GM12878 (cell line): ENCODE data around the gene TMSB15B. TPM values are rescaled to one million over a fixed set of nuclear protein-coding genes. Genes with fewer than 3 reads are reported as not detected.

Source experiments
- ATAC-seq: fragments of 200-7000 bp; cut with Tn5 transposase; 3 replicates; pipeline ENCODE4 v1.9.1; 2020; ENCODE audit warnings: mild to moderate bottlenecking, moderate library complexity
- BruUV-seq: library from RNA; stranded (reverse); fragments of 400-500 nt; replicated peaks from 2 replicates; lab custom pipeline; 2021; lab: Mats Ljungman, UMichigan
- CTCF ChIA-PET: fragments of 300-600 bp; sonication (Branson Sonifier 250); formaldehyde crosslinking; extraction: SDS; loops from one replicate; lab custom pipeline; 2021; ENCODE audit warnings: inconsistent platforms; lab: Yijun Ruan, JAX
- POLR2A ChIA-PET: fragments of 350-600 bp; formaldehyde crosslinking; extraction: SDS; loops from one replicate; lab custom pipeline; 2021; ENCODE audit warnings: inconsistent platforms; lab: Charles Lee
- RAD21 ChIA-PET: fragments of 300-600 bp; sonication (Branson Sonifier 250); formaldehyde crosslinking; loops from one replicate; lab custom pipeline; 2023; ENCODE audit warnings: antibody characterized with exemption; ENCODE audit not compliant: unreplicated experiment; lab: Charles Lee
- SMC1A ChIA-PET: fragments of 300-600 bp; sonication (Branson Sonifier 250); formaldehyde crosslinking; loops from one replicate; lab custom pipeline; 2023; ENCODE audit not compliant: unreplicated experiment, uncharacterized antibody; lab: Charles Lee
- DNase-seq: peaks from one replicate; pipeline ENCODE4 v3.0.0-alpha.2; 2011; ENCODE audit warnings: low read depth, low spot score
- FAIRE-seq: peaks from 3 replicates; lab custom pipeline; 2011; peaks lifted over from hg19 to GRCh38; lab: Jason Lieb, UNC
- H2AFZ ChIP-seq: 2 replicates; pipeline ENCODE4 v1.6.0; 2011; ENCODE audit warnings: low read depth, low read length, control low read depth; ENCODE audit not compliant: control insufficient read depth
- H3K27ac ChIP-seq: 2 replicates; pipeline ENCODE4 v1.5.1; 2011; ENCODE audit warnings: control low read depth; ENCODE audit not compliant: control insufficient read depth, insufficient read depth
- H3K27me3 ChIP-seq, 2 experiments: replicated peaks in 1 of 2; 2 replicates each; pipeline versions ENCODE4 v1.6.0 to v1.6.1; 2011; ENCODE audit warnings: low read length in 1 of 2; ENCODE audit not compliant: control insufficient read depth in 2 of 2, insufficient read depth in 2 of 2
- H3K36me3 ChIP-seq, 2 experiments: 2 replicates each; pipeline ENCODE4 v1.5.1; 2011; ENCODE audit warnings: low read length in 1 of 2; ENCODE audit not compliant: control insufficient read depth in 2 of 2, insufficient read depth in 2 of 2
- H3K4me1 ChIP-seq: 2 replicates; pipeline ENCODE4 v1.6.1; 2011; ENCODE audit warnings: mild to moderate bottlenecking, low read length, moderate library complexity, mixed read lengths; ENCODE audit not compliant: control insufficient read depth, insufficient read depth
- H3K4me2 ChIP-seq: 2 replicates; pipeline ENCODE4 v1.6.0; 2011; ENCODE audit warnings: control low read depth; ENCODE audit not compliant: control insufficient read depth, insufficient read depth
- H3K4me3 ChIP-seq: fragments of 200-600 bp; sonication (generic); 2 replicates; pipeline ENCODE4 v1.5.1; 2016
- H3K79me2 ChIP-seq: 2 replicates; pipeline ENCODE4 v1.6.0; 2011; ENCODE audit warnings: low read length; ENCODE audit not compliant: control insufficient read depth, insufficient read depth
- H3K9ac ChIP-seq: 2 replicates; pipeline ENCODE4 v1.8.0; 2011; ENCODE audit warnings: low read length, control low read depth, mixed read lengths; ENCODE audit not compliant: control insufficient read depth, insufficient read depth
- H3K9me3 ChIP-seq: replicated peaks from 3 replicates; pipeline ENCODE4 v1.5.1; 2011; ENCODE audit warnings: mild to moderate bottlenecking, low read length; ENCODE audit not compliant: control insufficient read depth, insufficient read depth
- H4K20me1 ChIP-seq: 2 replicates; pipeline ENCODE4 v1.6.0; 2011; ENCODE audit not compliant: control insufficient read depth, insufficient read depth
- CBX3 ChIP-seq: fragments of 200-600 bp; sonication (generic); IDR thresholded peaks from 2 replicates; pipeline ENCODE4 v1.6.1; 2016; ENCODE audit warnings: low read depth, borderline replicate concordance
- CHD1 ChIP-seq: IDR thresholded peaks from 2 replicates; pipeline ENCODE4 v1.6.1; 2012; ENCODE audit warnings: low read depth, low read length, improper control_type of control experiment
- HDAC6 ChIP-seq: fragments of 200-600 bp; sonication (generic); IDR thresholded peaks from one replicate; pipeline ENCODE4 v1.8.0; 2017; ENCODE audit warnings: antibody characterized with exemption; ENCODE audit not compliant: unreplicated experiment
- JUND ChIP-seq: IDR thresholded peaks from 2 replicates; pipeline ENCODE4 v1.6.1; 2012; ENCODE audit warnings: low read depth, mild to moderate bottlenecking, low read length, improper control_type of control experiment, moderate library complexity
- RFX5 ChIP-seq: IDR thresholded peaks from 2 replicates; pipeline ENCODE4 v1.6.1; 2011; ENCODE audit warnings: low read depth, low read length, improper control_type of control experiment
- SMAD5 ChIP-seq: IDR thresholded peaks from 2 replicates; pipeline ENCODE4 v1.6.1; 2016; ENCODE audit warnings: antibody characterized with exemption, low read depth
- WGBS: methylation state at CpG from one replicate; pipeline ENCODE4 v1.1.6; 2016; ENCODE audit warnings: low lambda C conversion rate; ENCODE audit not compliant: insufficient replicate concordance, insufficient coverage; ENCODE audit errors: missing lambda C conversion rate; 5-methylcytosine and 5-hydroxymethylcytosine counted together
- in situ Hi-C: fragments of 300-500 bp; cut with MboI; formaldehyde crosslinking; loops from 9 replicates; pipeline ENCODE4 v1.14.3; 2018; ENCODE audit warnings: mixed read lengths
- intact Hi-C: fragments of 100-400 bp; cut with micrococcal nuclease; formaldehyde crosslinking; loops from one replicate; pipeline ENCODE4 v1.14.2; 2022; ENCODE audit not compliant: unreplicated experiment
- polyA plus RNA-seq, 11 experiments: library from polyadenylated mRNA; depleted of rRNA in 4 of 11; unstranded in 6 of 11; stranded (reverse) in 5 of 11; fragments of >200 nt; fragmentation: Nextera tagmentation in 4 of 11; fragmentation: Illumina TruSeq in 1 of 11; extraction: Ambion mirVana in 4 of 11; extraction: Trizol in 1 of 11; gene quantifications; 1 replicate in 1 of 11; 2 replicates in 10 of 11; pipeline versions ENCODE4 v1.2.1 to v1.2.3, GENCODE V29; 2011 to 2016; ENCODE audit warnings: inconsistent platforms in 2 of 11, missing spikeins in 2 of 11, low read depth in 1 of 11
- total RNA-seq, 4 experiments: library from RNA; depleted of rRNA in 3 of 4; stranded (reverse); fragments of >200 nt in 3 of 4; fragmentation: Illumina TruSeq in 1 of 4; extraction: Trizol in 1 of 4; gene quantifications; 2 replicates each; pipeline versions ENCODE4 v1.2.1 to v1.2.3, GENCODE V29; 2013 to 2021

TMSB15B gene
- total and polyA plus RNA-seq, 10 of the 15 experiments (the other 5 are each of a cell fraction or from before 2014, with no cell fraction given): 8.8 to 45.2 (median 18.1) TPM

DNA sequence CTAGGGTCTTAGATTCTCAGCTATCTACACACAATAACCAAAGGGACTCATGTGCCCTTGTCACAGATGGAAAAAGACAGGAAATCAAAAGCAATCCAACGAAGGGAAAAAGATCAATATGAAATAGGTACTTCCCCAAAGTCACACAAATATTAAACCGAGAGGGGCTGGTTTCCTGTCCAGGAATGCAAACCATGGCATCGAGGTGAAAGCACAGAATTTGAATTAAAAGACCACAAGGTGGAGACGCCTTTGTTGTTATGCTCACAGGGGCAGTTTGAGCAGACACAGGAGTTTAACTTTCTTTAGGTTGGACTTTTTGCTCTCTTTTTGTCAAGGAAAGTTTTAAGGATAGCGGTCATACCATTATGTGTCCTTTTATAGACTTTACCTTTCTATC, 36.8 kb downstream of the TMSB15B start:
- intact Hi-C loops (no loop called here), in situ Hi-C loops (no loop called here)
- Histone ChIP-seq H3K9ac (no peak overlapping the region), H3K9me3 (no peaks in the 10 kb centered on the region), H2AFZ (no peak overlapping the region), H3K36me3 (no peaks in the 10 kb centered on the region), H3K27me3 (no peaks in the 10 kb centered on the region; a peak in 1 of 4 replicates), H4K20me1 (no peaks in the 10 kb centered on the region), H3K4me3 (no peak overlapping the region), H3K4me2 (no peak overlapping the region), H3K79me2 (no peaks in the 10 kb centered on the region)
- DNase-seq (no peak), FAIRE-seq (no peak), ATAC-seq (peak; percentile 73)
- CTCF ChIA-PET: no interaction called here
- RAD21 ChIA-PET: interaction anchor here (0.6 kb wide), 1 partner anchor 154 kb away, joined by 3 read pairs; no protein-coding TSS in a partner anchor
- BruUV-seq: no TSS peak
- WGBS: 2% methylated on average over 5 of the region's 5 CpGs
- SMC1A ChIA-PET: no interaction called here
- no peak for TF ChIP-seq SMAD5
- 0 out of 2 replicates have a peak, but pooled peaks have one; percentile 37 for TF ChIP-seq RFX5
- TF ChIP-seq, all 136 proteins: peak for 1
- H3K27ac ChIP-seq: no peak overlapping the region
- POLR2A ChIA-PET: no interaction called here
- no peaks in the 10 kb centered on the region for H3K4me1 ChIP-seq

DNA sequence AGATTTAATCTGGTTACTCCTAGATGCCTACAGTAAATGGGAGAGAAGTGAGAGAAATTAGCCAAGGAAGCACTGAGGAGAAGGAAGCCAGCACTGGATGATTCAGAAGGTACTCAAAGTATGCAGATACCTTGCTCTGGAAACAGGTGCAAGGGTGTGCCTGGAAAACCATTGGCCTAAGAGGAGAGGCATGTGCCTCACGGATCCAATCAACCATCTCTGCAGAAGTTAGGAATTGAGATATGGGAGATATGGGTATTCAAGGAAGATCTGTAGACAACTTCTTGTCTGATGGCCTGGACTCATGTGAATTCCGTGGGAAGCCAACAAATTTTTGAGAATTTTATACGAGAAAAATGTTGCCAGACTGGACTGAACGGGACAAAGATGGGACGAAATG, 46.4 kb downstream of the TMSB15B start:
- Histone ChIP-seq H2AFZ (no peak overlapping the region), H3K4me2 (no peak overlapping the region), H3K9me3 (no peaks in the 10 kb centered on the region; the same call in 2 of the 3 replicates), H3K27ac (no peak overlapping the region), H4K20me1 (no peaks in the 10 kb centered on the region), H3K27me3 (no peaks in the 10 kb centered on the region; a peak in 1 of 4 replicates), H3K4me3 (no peak overlapping the region), H3K9ac (no peak overlapping the region), H3K4me1 (no peaks in the 10 kb centered on the region), H3K36me3 (no peaks in the 10 kb centered on the region), H3K79me2 (no peaks in the 10 kb centered on the region)
- TF ChIP-seq CHD1 (no peak), CBX3 (no peak), JUND (no peak), HDAC6 (no peak)
- in situ Hi-C loops (no loop called here), intact Hi-C loops (no loop called here)
- ATAC-seq (no peak), DNase-seq (no peak), FAIRE-seq (no peak)
- ChIA-PET SMC1A (no interaction called here), POLR2A (no interaction called here), RAD21 (no interaction called here), CTCF (no interaction called here)
- WGBS: 11% methylated on average over 5 of the region's 5 CpGs
- no TSS peak for BruUV-seq
